RWPE1 (cell line): ENCODE data around the gene CYP19A1.

Experiments
- CTCF ChIA-PET: fragments of 350-600 bp; sonication (Branson Sonifier 250); formaldehyde crosslinking; extraction: SDS; loops from one replicate; lab custom pipeline; 2021; lab: Yijun Ruan, JAX
- POLR2A ChIA-PET: fragments of 400-600 bp; formaldehyde crosslinking; extraction: SDS; loops from one replicate; lab custom pipeline; 2020; ENCODE audit warnings: antibody characterized with exemption; ENCODE audit not compliant: low non-redundant PET; lab: Yijun Ruan, JAX
- DNase-seq: peaks from one replicate; pipeline ENCODE4 v3.0.0; 2012; ENCODE audit warnings: low spot score
- H3K27ac ChIP-seq: fragments of 450-650 bp; 2 replicates; pipeline ENCODE4 v1.5.1; 2017
- CTCF ChIP-seq: fragments of 450-650 bp; conservative IDR thresholded peaks from 2 replicates; pipeline ENCODE4 v1.5.1; 2017; ENCODE audit warnings: low read depth, mild to moderate bottlenecking

Gene CYP19A1

GRCh38 chr15:51205050-51205975 is 133.1 kb downstream of the CYP19A1 start:
- DNase-seq, result no peak
- POLR2A ChIA-PET, result no interaction called here
- H3K27ac ChIP-seq, result no peak overlapping the region
- no peak for TF ChIP-seq CTCF
- CTCF ChIA-PET, result interaction anchor here (0.6 to 2.1 kb wide), 2 partner anchors 13 to 42 kb away, joined by 3 to 6 read pairs; no protein-coding TSS in a partner anchor

DNA sequence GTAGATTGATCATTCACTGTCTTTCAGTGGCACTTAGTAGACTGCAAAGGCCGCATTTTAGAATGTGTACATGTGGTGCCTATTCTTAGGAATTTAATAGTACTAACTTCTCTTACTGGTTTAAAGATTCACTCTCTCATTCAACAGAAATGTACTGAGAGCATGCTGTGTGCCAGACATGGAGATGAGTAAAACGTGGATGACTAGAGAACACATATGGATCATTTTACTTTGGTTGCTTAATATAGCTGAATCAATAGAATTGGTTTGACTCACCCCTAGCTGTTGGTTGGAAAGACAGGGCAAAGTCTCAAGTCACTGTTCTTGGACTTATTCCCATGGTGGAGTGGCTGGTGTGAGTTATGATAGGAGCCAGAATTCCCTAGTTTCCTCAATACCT is 134.6 kb downstream of the CYP19A1 start:
- peak; percentile 23 for DNase-seq
- CTCF ChIA-PET, result interaction anchor here (0.6 kb wide), 1 partner anchor 11 kb away, joined by 3 read pairs; no protein-coding TSS in a partner anchor
- no peak for TF ChIP-seq CTCF
- POLR2A ChIA-PET, result no interaction called here
- H3K27ac ChIP-seq, result no peak overlapping the region

DNA sequence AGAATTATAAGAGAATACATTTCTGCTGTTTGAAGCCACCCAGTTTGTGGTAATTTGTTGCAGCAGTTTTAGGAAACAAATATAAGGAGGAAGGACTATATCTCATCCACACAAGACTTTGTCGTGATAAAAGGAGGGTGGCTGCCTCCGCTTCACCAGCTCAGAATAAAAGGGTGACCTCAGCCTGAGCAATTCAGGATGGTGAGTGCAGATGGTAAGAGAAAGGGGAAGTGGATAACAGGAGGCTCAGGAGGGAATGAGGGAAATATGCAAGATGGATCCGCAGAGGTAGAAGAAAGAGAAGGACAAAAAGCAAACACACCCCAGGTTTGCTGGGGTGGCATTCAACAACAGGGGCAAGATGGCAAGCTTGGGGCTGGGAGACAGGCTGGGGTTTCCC is 135.6 kb downstream of the CYP19A1 start:
- no peak for DNase-seq
- no peak for TF ChIP-seq CTCF
- POLR2A ChIA-PET, result no interaction called here
- H3K27ac ChIP-seq, result no peak overlapping the region
- CTCF ChIA-PET, result no interaction called here

DNA sequence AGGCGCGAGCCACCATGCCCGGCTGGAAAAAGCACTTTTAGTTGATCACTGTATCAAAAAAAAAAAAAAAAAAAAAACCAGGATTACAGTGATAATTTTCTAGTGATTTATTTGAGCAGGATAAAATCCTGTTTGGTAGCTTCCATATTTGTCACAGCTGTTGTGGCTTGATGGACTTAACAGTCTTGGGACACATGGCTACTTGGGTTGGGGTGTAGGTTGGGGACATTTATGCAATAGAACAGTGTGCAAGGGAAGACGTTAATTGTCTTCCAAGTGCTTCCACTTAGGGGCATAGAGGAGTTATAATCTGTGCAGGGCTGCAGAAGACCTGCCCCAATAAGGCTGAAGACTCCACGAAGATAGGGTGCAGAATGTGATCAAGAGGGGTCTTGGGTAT is 136.8 kb downstream of the CYP19A1 start:
- no peak overlapping the region for H3K27ac ChIP-seq
- ChIA-PET CTCF (no interaction called here), POLR2A (no interaction called here)
- no peak for DNase-seq
- no peak for TF ChIP-seq CTCF

DNA sequence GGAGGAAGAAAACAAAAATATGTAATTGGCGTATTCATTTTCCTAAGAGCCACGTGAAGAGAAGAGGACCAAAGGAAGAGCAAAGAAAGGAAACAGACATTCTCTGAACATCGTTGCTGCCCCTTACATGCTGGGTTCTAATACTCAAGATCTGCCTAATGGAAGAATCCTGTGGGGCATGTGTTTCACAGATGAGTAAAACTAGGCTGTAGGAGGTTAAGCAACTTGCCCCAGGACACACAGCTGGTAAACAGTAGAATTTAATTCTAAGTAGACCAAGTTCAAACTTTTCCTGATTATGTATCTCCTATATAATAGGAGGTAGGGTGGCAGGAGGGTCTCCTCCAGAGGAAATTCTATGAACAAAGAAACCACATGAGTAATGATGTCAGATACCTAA is 137.6 kb downstream of the CYP19A1 start:
- ChIA-PET POLR2A (no interaction called here), CTCF (no interaction called here)
- TF ChIP-seq CTCF, result no peak
- no peak overlapping the region for H3K27ac ChIP-seq
- no peak for DNase-seq

DNA sequence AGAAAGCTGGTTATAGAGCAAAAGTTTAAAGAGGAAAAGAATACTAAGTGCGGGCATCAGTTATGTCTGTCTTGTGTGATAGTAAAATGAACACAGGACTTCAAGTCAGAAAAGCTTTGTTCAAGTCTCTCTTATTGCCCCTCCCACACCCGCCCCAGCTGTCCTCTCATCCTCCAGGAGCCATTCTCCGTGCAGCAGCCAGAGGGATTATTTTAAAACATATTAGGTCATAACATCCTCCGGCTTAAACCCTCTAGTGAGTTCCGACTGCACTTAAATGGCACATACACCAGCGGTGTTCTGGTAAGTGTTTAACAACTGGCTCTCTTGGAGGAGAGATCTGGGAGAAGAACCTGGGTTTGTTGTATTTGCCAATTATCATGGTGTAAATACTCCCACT is 138.9 kb downstream of the CYP19A1 start:
- ChIA-PET POLR2A (no interaction called here), CTCF (interaction anchor here (0.6 to 1.0 kb wide), 3 partner anchors 36 to 965 kb away, joined by 3 to 5 read pairs (median 5); no protein-coding TSS in a partner anchor)
- no peak overlapping the region for H3K27ac ChIP-seq
- no peak for DNase-seq
- no peak for TF ChIP-seq CTCF
